A172 (cell line): ENCODE measurements around the gene PAK2. TPM values are rescaled to one million over a fixed set of nuclear protein-coding genes. Genes with fewer than 3 reads are reported as not detected.
A peak's percentile ranks its signal among the peaks of the same experiment; 100 is the strongest.
"Not testable (repeated sequence)": the region's sequence is repeated elsewhere in the genome, so short reads cannot be mapped to it uniquely, and the experiment has no call there.

Experiments
- DNase-seq: peaks from one replicate; pipeline ENCODE4 v3.0.0-alpha.2; 2015; ENCODE audit warnings: low spot score
- total RNA-seq: library from RNA; depleted of rRNA; stranded (reverse); fragments of >200 nt; shearing (Covaris generic); gene quantifications from 2 replicates; pipeline ENCODE4 v1.2.3, GENCODE V29; 2014; rRNA removed

The PAK2 gene
- total RNA-seq, 1 experiment from 2014 or later, result 54.0 TPM

- DNase-seq, result no peak
These were observed 103.9 kb downstream of the PAK2 start for GRCh38 chr3:196843435-196844110.

- DNase-seq, result not testable (repeated sequence)
These were observed 104.9 kb downstream of the PAK2 start for GRCh38 chr3:196844235-196845219.

- DNase-seq, result not testable (repeated sequence)
These were observed 108.7 kb downstream of the PAK2 start for GRCh38 chr3:196848375-196848774.

GRCh38 chr3:196849180-196849741 lies 109.6 kb downstream of the PAK2 start:
- DNase-seq, result no peak

GRCh38 chr3:196863000-196863399 lies 123.3 kb downstream of the PAK2 start:
- not testable (repeated sequence) for DNase-seq

GRCh38 chr3:196867155-196867506 lies 127.5 kb downstream of the PAK2 start:
- no peak for DNase-seq

- DNase-seq, result peak; percentile 78
These were observed 128.0 kb downstream of the PAK2 start, which contains the start of gene SENP5 for GRCh38 chr3:196867507-196868296. Gene SENP5 (plus strand): TSS chr3:196867920. CDS start chr3:196885182, 17,262 bp downstream.

- peak; percentile 28 for DNase-seq
These were observed 128.6 kb downstream of the PAK2 start for GRCh38 chr3:196868297-196868661.

- DNase-seq, result no peak
These were observed 132.7 kb downstream of the PAK2 start for GRCh38 chr3:196872316-196872715.

GRCh38 chr3:196874511-196875094 lies 134.9 kb downstream of the PAK2 start:
- DNase-seq, result not testable (repeated sequence)

GRCh38 chr3:196875258-196875657 lies 135.6 kb downstream of the PAK2 start:
- DNase-seq, result no peak

Other genes with a start within 250 kb of the PAK2 start
- gene RNF168, start 236.1 kb upstream of the PAK2 start, total RNA-seq, result 25.3 and 25.9 TPM in 2 replicates
- not detected in 2 replicates for gene SMCO1, start 224.5 kb upstream of the PAK2 start, total RNA-seq
- gene WDR53, start 171.3 kb upstream of the PAK2 start, total RNA-seq, result 12.8 and 13.9 TPM in 2 replicates
- gene FBXO45, start 171.2 kb upstream of the PAK2 start, total RNA-seq, result 22.7 and 28.7 TPM in 2 replicates
- not detected in 2 replicates for gene NRROS, start 100.2 kb upstream of the PAK2 start, total RNA-seq
- 9.7 and 13.8 TPM in 2 replicates for gene CEP19, start 27.6 kb upstream of the PAK2 start, total RNA-seq
- gene PIGX, start 27.5 kb upstream of the PAK2 start, total RNA-seq, result 66.8 and 70.2 TPM in 2 replicates
- 48.6 and 60.6 TPM in 2 replicates for gene SENP5, start 128.1 kb downstream of the PAK2 start, total RNA-seq
- 90.6 and 107 TPM in 2 replicates for gene NCBP2, start 202.7 kb downstream of the PAK2 start, total RNA-seq
- 0.59 and 3.2 TPM in 2 replicates for gene PIGZ, start 229.0 kb downstream of the PAK2 start, total RNA-seq